Subcutaneous abdominal adipose tissue (tissue), 5 donors: Measurements from ENCODE around the gene IL17REL.

Experiments used
- H3K27ac ChIP-seq: one replicate; pipeline ENCODE4 v1.7.0; 2013; ENCODE audit warnings: low read depth, mild to moderate bottlenecking, inconsistent platforms, low read length, moderate library complexity
- H3K27me3 ChIP-seq, 5 donors: one replicate each; pipeline ENCODE4 v1.7.0; 2013; ENCODE audit warnings: low read length in 5 of 5, inconsistent platforms in 1 of 5; ENCODE audit not compliant: control insufficient read depth in 5 of 5, insufficient read depth in 4 of 5
- H3K36me3 ChIP-seq, 5 donors: one replicate each; pipeline ENCODE4 v1.7.0; 2013; ENCODE audit warnings: low read length in 5 of 5; ENCODE audit not compliant: control insufficient read depth in 5 of 5, insufficient read depth in 5 of 5
- H3K4me1 ChIP-seq, 5 donors: one replicate each; pipeline ENCODE4 v1.7.0; 2013; ENCODE audit warnings: low read length in 5 of 5, mild to moderate bottlenecking in 3 of 5, moderate library complexity in 1 of 5; ENCODE audit not compliant: control insufficient read depth in 5 of 5, insufficient read depth in 5 of 5
- H3K4me3 ChIP-seq, 5 donors: one replicate each; pipeline ENCODE4 v1.7.0; 2013; ENCODE audit warnings: low read length in 5 of 5, low read depth in 1 of 5
- H3K9ac ChIP-seq, 5 donors: one replicate each; pipeline ENCODE4 v1.7.0; 2013; ENCODE audit warnings: low read length in 5 of 5, mild to moderate bottlenecking in 4 of 5, moderate library complexity in 3 of 5
- H3K9me3 ChIP-seq, 5 donors: one replicate each; pipeline ENCODE4 v1.7.0; 2013; ENCODE audit warnings: low read length in 5 of 5; ENCODE audit not compliant: control insufficient read depth in 5 of 5
- donor health status: healthy.
- donor health status: healthy.
- donor health status: healthy.
- donor health status: healthy.
- donor health status: healthy.

Gene IL17REL

DNA sequence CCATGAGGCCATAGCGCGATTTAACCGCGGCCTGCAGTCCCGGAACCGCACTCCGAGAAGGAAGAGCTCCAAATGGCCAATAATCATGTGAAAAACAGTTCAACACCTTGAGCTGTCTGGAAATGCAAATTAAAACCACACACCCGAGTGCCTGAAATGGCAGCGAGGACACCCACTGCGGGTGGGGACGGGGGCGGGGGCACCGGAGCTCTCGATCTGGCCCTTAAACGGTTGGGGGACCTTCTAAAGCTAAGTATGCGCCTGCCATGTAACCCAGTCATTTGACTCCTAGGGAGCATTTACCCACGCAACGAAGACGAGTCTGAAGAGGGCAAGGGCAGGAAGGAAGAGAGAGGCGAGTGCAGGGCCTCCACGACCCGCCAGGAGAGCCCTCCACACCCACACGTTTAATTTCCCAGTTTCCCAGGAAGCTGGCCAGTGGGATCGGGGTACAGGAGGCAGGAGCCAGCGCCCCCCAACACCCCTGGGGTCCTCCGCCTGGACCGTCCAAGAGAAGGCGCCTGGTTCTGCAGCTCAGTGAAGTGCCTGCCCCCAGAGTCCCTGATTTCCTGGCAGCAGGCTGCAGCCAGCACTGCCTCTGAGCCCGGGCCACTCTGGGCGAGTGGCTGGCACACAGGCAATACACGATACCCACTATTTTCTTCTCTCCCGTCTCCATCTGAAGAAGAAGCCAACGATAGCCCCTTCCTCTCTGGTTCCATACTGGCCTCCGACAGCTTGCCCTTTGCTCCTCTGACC lies 43.8 kb upstream of the IL17REL start:
- Histone ChIP-seq H3K27ac (no peak overlapping the region), H3K36me3 (no peaks in the 10 kb centered on the region), H3K27me3 (peaks cover 20 to 36% (median 33%) of the 10 kb centered on the region in 5 donors), H3K9ac (no peak overlapping the region), H3K4me3 (no peak overlapping the region), H3K4me1 (peaks cover 0 to 13% (median 12%) of the 10 kb centered on the region in 5 donors), H3K9me3 (peaks cover 3 to 22% (median 19%) of the 10 kb centered on the region in 5 donors)

GRCh38 chr22:50053861-50054260 lies 41.3 kb upstream of the IL17REL start:
- Histone ChIP-seq H3K4me3 (no peak overlapping the region), H3K27ac (no peak overlapping the region), H3K9me3 (peaks cover 3 to 23% (median 20%) of the 10 kb centered on the region in 5 donors), H3K36me3 (no peaks in the 10 kb centered on the region), H3K4me1 (peaks cover 0 to 6% (median 5%) of the 10 kb centered on the region in 5 donors), H3K27me3 (peaks cover 0 to 18% (median 12%) of the 10 kb centered on the region in 5 donors), H3K9ac (no peak overlapping the region)

- Histone ChIP-seq H3K9me3 (peaks cover 3 to 23% (median 20%) of the 10 kb centered on the region in 5 donors), H3K36me3 (no peaks in the 10 kb centered on the region), H3K4me1 (no peaks in the 10 kb centered on the region), H3K4me3 (no peak overlapping the region), H3K9ac (no peak overlapping the region), H3K27ac (no peak overlapping the region), H3K27me3 (peaks cover 0 to 13% (median 9%) of the 10 kb centered on the region in 5 donors)
These were observed 39.4 kb upstream of the IL17REL start for GRCh38 chr22:50051930-50052329.

- H3K4me3 ChIP-seq: no peak overlapping the region
- no peak overlapping the region for H3K27ac ChIP-seq
- H3K9me3 ChIP-seq: peaks cover 3 to 23% (median 20%) of the 10 kb centered on the region in 5 donors
- no peaks in the 10 kb centered on the region for H3K4me1 ChIP-seq
- no peak overlapping the region for H3K9ac ChIP-seq
- H3K36me3 ChIP-seq: no peaks in the 10 kb centered on the region
- H3K27me3 ChIP-seq: peaks cover 8 to 21% (median 9%) of the 10 kb centered on the region in 5 donors
These were observed 37.0 kb upstream of the IL17REL start for GRCh38 chr22:50049299-50050195.

DNA sequence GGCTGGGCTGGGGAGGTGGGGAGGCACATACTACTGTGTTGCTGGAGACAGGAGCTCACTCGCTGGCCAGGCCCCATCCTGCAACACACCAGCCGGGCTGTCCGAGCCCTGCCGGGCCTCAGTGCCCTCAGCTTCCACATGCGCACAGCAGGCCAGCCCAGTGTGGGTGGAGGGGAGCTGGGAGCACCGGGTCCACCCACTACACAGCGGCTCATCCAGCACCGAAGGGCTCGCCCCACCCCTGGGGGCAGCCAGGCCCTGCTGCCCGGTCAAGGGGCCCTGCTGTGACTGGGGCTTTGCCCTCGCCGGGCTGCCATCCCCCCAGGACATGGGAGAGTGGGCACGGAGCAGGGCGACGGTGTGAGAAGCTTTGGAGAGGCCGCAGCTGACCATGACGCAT lies 36.3 kb upstream of the IL17REL start:
- Histone ChIP-seq H3K27me3 (peaks cover 8 to 20% (median 9%) of the 10 kb centered on the region in 5 donors), H3K27ac (no peak overlapping the region), H3K4me3 (no peak overlapping the region), H3K4me1 (no peaks in the 10 kb centered on the region), H3K9ac (no peak overlapping the region), H3K36me3 (no peaks in the 10 kb centered on the region), H3K9me3 (peaks cover under 1 to 19% (median 13%) of the 10 kb centered on the region in 5 donors)

DNA sequence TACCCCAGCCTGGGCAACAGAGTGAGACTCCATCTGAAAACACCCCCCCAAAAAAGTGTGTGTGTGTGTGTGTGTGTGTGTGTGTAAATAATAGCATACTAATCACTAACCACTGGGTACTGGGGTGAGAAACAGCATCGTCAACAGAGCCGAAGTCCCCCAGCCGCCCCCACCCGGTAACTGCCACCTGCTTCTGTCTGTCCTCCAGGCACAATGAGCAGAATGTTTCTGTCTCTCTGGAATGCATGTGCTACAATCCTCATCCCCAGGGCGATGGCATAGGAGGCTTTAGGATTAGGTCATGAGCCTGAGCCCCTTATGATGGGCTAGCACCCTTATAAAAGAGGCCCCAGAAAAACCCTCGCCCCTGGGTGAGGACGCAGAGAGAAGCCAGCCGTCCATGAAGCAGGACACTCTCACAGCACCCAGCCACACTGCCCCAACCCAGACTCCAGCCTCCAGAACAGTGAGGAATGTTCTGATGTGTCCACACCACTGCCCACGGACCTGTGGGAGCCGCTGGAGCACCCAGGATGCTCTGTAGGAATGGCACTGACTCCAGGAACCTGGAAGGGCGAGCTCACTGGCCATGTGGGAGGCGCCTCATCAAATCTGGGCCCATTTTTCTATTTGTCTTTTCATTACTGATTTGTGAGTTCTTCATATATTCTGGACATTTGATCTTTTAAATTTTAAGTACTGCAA lies 35.6 kb upstream of the IL17REL start:
- Histone ChIP-seq H3K4me3 (no peak overlapping the region), H3K4me1 (no peaks in the 10 kb centered on the region), H3K36me3 (no peaks in the 10 kb centered on the region), H3K9me3 (peaks cover 0 to 15% (median 7%) of the 10 kb centered on the region in 5 donors), H3K27ac (no peak overlapping the region), H3K27me3 (peaks cover 8 to 20% (median 9%) of the 10 kb centered on the region in 5 donors), H3K9ac (no peak overlapping the region)

- Histone ChIP-seq H3K27me3 (peaks cover 8 to 20% (median 9%) of the 10 kb centered on the region in 5 donors), H3K9ac (no peak overlapping the region)
These were observed 34.8 kb upstream of the IL17REL start for GRCh38 chr22:50047346-50047745.

GRCh38 chr22:50046481-50047245 lies 34.1 kb upstream of the IL17REL start:
- Histone ChIP-seq H3K4me1 (no peaks in the 10 kb centered on the region), H3K27ac (no peak overlapping the region), H3K9me3 (peaks cover 0 to 6% (median 0%) of the 10 kb centered on the region in 5 donors), H3K4me3 (no peak overlapping the region), H3K9ac (no peak overlapping the region), H3K36me3 (no peaks in the 10 kb centered on the region), H3K27me3 (peaks cover 8 to 20% (median 9%) of the 10 kb centered on the region in 5 donors)

More at GRCh38 chr22:50047346-50047745, 34.8 kb upstream of the IL17REL start:
- H3K27ac ChIP-seq: no peak overlapping the region
- H3K36me3 ChIP-seq: no peaks in the 10 kb centered on the region
- H3K4me3 ChIP-seq: no peak overlapping the region
- H3K9me3 ChIP-seq: peaks cover 0 to 7% (median 2%) of the 10 kb centered on the region in 5 donors
- no peaks in the 10 kb centered on the region for H3K4me1 ChIP-seq

- Histone ChIP-seq H3K27me3 (peaks cover 8 to 20% (median 13%) of the 10 kb centered on the region in 5 donors), H3K4me3 (no peak overlapping the region), H3K27ac (no peak overlapping the region), H3K4me1 (no peaks in the 10 kb centered on the region), H3K9ac (no peak overlapping the region), H3K9me3 (no peaks in the 10 kb centered on the region), H3K36me3 (no peaks in the 10 kb centered on the region)
These were observed 33.5 kb upstream of the IL17REL start for GRCh38 chr22:50046019-50046415.
